Endothelial cell (in vitro differentiated cells): ENCODE measurements around the gene TMEM154. TPM values are rescaled to one million over a fixed set of nuclear protein-coding genes. Genes with fewer than 3 reads are reported as not detected.

ENCODE experiments used
- DNase-seq: peaks from one replicate; pipeline ENCODE4 v3.0.0; 2021; ENCODE audit warnings: low spot score
- H3K27ac Mint-ChIP-seq: one replicate; pipeline ENCODE4 v1.8.0; 2021; ENCODE audit warnings: mixed read lengths, inconsistent platforms; ENCODE audit not compliant: unreplicated experiment
- H3K27me3 Mint-ChIP-seq: one replicate; pipeline ENCODE4 v1.8.0; 2021; ENCODE audit warnings: mild to moderate bottlenecking, moderate library complexity, mixed read lengths, inconsistent platforms; ENCODE audit not compliant: unreplicated experiment
- H3K36me3 Mint-ChIP-seq: one replicate; pipeline ENCODE4 v1.8.0; 2021; ENCODE audit warnings: mild to moderate bottlenecking, low read depth, mixed read lengths, inconsistent platforms; ENCODE audit not compliant: unreplicated experiment
- H3K4me1 Mint-ChIP-seq: one replicate; pipeline ENCODE4 v1.8.0; 2021; ENCODE audit warnings: mild to moderate bottlenecking, mixed read lengths, inconsistent platforms; ENCODE audit not compliant: unreplicated experiment
- H3K4me3 Mint-ChIP-seq: one replicate; pipeline ENCODE4 v1.8.0; 2021; ENCODE audit warnings: mild to moderate bottlenecking, mixed read lengths, inconsistent platforms; ENCODE audit not compliant: unreplicated experiment
- H3K9me3 Mint-ChIP-seq: one replicate; pipeline ENCODE4 v1.8.0; 2021; ENCODE audit warnings: mixed read lengths, inconsistent platforms; ENCODE audit not compliant: unreplicated experiment
- CTCF ChIP-seq: fragments of 200-600 bp; sonication (generic); IDR thresholded peaks from one replicate; pipeline ENCODE4 v1.5.0; 2021; ENCODE audit warnings: antibody characterized with exemption; ENCODE audit not compliant: unreplicated experiment
- total RNA-seq: library from RNA; stranded (reverse); fragmentation: NEBNext Ultra II Directional; extraction: Animal tissue kit (Norgen Biotek cat#: 25700); gene quantifications from one replicate; pipeline ENCODE4 v1.2.1, GENCODE V29; 2021; ENCODE audit not compliant: unreplicated experiment

TMEM154 gene
- total RNA-seq, 1 donor from 2014 or later: 6.7 TPM

GRCh38 chr4:152723236-152723635, 43.4 kb upstream of the TMEM154 start:
- Mint-ChIP-seq H3K9me3 (no peaks in the 10 kb centered on the region), H3K4me3 (no peak overlapping the region), H3K27ac (no peak overlapping the region), H3K36me3 (no peaks in the 10 kb centered on the region), H3K27me3 (peaks cover 6% of the 10 kb centered on the region), H3K4me1 (no peaks in the 10 kb centered on the region)
- no peak for DNase-seq
- TF ChIP-seq CTCF: no peak

DNA sequence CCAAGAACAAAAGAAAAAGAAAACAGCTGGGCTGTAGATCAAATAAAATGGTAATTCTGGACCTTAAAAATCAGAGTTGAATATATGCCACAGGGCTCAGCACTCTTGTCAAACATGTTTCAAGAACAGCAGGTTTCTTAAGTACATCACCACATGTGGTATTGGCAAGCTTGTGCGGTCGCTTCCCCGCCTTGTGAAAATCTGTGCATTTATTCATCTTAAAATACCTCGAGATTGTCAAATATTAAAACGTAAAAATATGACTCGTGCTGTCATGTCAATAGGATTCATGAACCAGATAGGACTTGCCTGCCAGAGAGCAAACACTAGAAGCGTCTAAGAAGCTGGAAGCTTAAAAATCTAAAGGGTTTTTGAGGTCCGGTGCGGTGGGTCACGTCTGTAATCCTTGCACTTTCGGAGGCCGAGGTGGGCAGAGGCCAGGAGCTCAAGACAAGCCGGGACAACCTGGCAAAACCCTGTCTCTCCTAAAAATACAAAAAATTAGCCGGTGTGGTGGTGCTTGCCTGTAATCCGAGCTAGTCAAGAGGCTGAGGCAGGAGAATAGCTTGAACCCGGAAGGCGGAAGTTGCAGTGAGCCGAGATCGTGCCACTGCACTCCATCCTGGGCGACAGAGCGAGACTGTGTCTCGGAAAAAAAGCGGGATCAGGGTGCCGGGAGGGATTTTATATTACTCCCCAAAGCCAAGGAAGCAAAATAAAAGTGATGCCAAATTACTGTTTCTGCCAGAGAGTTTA, 40.2 kb upstream of the TMEM154 start:
- Mint-ChIP-seq H3K36me3 (no peaks in the 10 kb centered on the region), H3K27me3 (peaks cover 3% of the 10 kb centered on the region), H3K4me1 (no peaks in the 10 kb centered on the region), H3K4me3 (no peak overlapping the region), H3K9me3 (no peaks in the 10 kb centered on the region), H3K27ac (no peak overlapping the region)
- no peak for TF ChIP-seq CTCF
- DNase-seq: no peak

DNA sequence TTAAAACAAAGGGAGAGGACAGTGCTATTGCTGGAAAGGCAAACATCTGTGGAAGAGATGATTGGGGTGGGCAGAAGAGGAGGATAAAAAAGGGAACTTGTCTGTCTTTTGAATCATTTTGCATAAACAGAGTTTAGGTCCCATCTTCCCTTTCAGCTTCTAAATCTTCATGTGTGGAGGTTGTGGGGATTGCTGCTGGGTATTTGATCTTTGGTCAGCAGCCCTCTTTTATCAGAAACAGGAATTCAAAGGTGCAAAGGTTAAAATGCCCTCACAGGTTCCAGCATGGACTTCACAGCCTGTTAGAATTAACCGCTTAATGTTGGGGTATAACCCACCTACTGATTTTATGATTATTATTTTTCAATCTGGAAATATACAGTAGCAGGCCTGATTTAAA, 39.5 kb upstream of the TMEM154 start:
- DNase-seq: no peak
- H3K4me3 Mint-ChIP-seq: no peak overlapping the region
- no peaks in the 10 kb centered on the region for H3K4me1 Mint-ChIP-seq
- H3K36me3 Mint-ChIP-seq: no peaks in the 10 kb centered on the region
- TF ChIP-seq CTCF: no peak
- no peaks in the 10 kb centered on the region for H3K9me3 Mint-ChIP-seq
- H3K27ac Mint-ChIP-seq: no peak overlapping the region
- peaks cover 2% of the 10 kb centered on the region for H3K27me3 Mint-ChIP-seq

DNA sequence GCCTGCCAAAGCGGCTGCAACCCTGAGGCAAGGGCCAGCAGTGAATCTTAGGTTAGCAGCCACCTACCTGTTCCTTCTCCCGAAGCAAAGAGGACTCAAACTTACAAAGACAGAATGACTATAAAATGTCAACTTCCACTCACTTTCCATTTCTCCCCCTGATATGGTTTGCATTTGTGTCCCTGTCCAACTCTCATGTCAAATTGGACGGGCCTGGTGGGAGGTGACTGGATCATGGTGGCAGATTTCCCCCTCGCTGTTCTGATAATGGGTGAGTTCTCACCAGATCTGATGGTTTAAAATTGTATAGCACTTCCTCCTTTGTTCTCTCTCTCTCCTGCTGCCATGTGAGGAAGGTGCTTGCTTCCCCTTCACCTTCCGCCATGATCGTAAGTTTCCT, 35.3 kb upstream of the TMEM154 start:
- no peak for TF ChIP-seq CTCF
- Mint-ChIP-seq H3K36me3 (no peaks in the 10 kb centered on the region), H3K27ac (no peak overlapping the region), H3K4me3 (no peak overlapping the region), H3K9me3 (no peaks in the 10 kb centered on the region), H3K4me1 (no peaks in the 10 kb centered on the region), H3K27me3 (no peaks in the 10 kb centered on the region)
- no peak for DNase-seq

- H3K36me3 Mint-ChIP-seq: no peaks in the 10 kb centered on the region
- no peak overlapping the region for H3K4me3 Mint-ChIP-seq
- H3K27me3 Mint-ChIP-seq: no peaks in the 10 kb centered on the region
Observed at GRCh38 chr4:152713951-152714705, 34.3 kb upstream of the TMEM154 start.

More at GRCh38 chr4:152713951-152714705, 34.3 kb upstream of the TMEM154 start:
- no peak for TF ChIP-seq CTCF
- Mint-ChIP-seq H3K27ac (no peak overlapping the region), H3K9me3 (no peaks in the 10 kb centered on the region), H3K4me1 (no peaks in the 10 kb centered on the region)
- no peak for DNase-seq
